T-cell (primary cell): ENCODE measurements around the gene GAP43. TPM values are rescaled to one million over a fixed set of nuclear protein-coding genes. Genes with fewer than 3 reads are reported as not detected.

ENCODE experiments used
- ATAC-seq, 4 experiments: fragments of 200-7000 bp in 3 of 4; fragments of 150-1000 bp in 1 of 4; cut with Tn5 transposase; replicated peaks in 1 of 4; 1 replicate in 3 of 4; 2 replicates in 1 of 4; pipeline ENCODE4 v1.10.0; 2021; ENCODE audit warnings: moderate library complexity in 3 of 4, mild to moderate bottlenecking in 2 of 4, moderate number of reproducible peaks in 1 of 4
- CTCF ChIA-PET, 2 donors: fragments of 300-600 bp; sonication (Branson Sonifier 250); formaldehyde crosslinking; loops; one replicate each; lab custom pipeline; 2022; ENCODE audit warnings: antibody characterized with exemption in 2 of 2; lab: Charles Lee
- POLR2A ChIA-PET, 2 donors: fragments of 300-600 bp; sonication (Branson Sonifier 250); formaldehyde crosslinking; loops; one replicate each; lab custom pipeline; 2022; ENCODE audit warnings: antibody characterized with exemption in 2 of 2; lab: Charles Lee
- DNase-seq, 35 experiments: peaks; one replicate each; pipeline versions ENCODE4 v3.0.0 to v3.0.0-alpha.2; 2013 to 2023
- H3K27ac ChIP-seq: one replicate; pipeline ENCODE4 v1.5.1; 2013; ENCODE audit warnings: low read length
- H3K27me3 ChIP-seq, 2 experiments: replicated peaks in 1 of 2; 1 replicate in 1 of 2; 2 replicates in 1 of 2; pipeline versions ENCODE4 v1.6.1 to v1.7.0; 2013; ENCODE audit warnings: low read length in 1 of 2, mixed read lengths in 1 of 2; ENCODE audit not compliant: control insufficient read depth in 2 of 2, insufficient read depth in 2 of 2; ENCODE audit errors: extremely low read depth in 1 of 2
- H3K36me3 ChIP-seq, 2 donors: 1 replicate in 1 of 2; 2 replicates in 1 of 2; pipeline versions ENCODE4 v1.6.1 to v1.7.0; 2013; ENCODE audit warnings: low read length in 1 of 2; ENCODE audit not compliant: control insufficient read depth in 2 of 2, insufficient read depth in 1 of 2; ENCODE audit errors: extremely low read depth in 1 of 2
- H3K4me1 ChIP-seq, 2 experiments: 1 replicate in 1 of 2; 2 replicates in 1 of 2; pipeline versions ENCODE4 v1.6.1 to v1.7.0; 2013; ENCODE audit warnings: low read length in 2 of 2, mixed read lengths in 1 of 2; ENCODE audit not compliant: insufficient read depth in 2 of 2, control insufficient read depth in 1 of 2; ENCODE audit errors: extremely low read depth in 1 of 2
- H3K4me3 ChIP-seq, 2 donors: 1 replicate in 1 of 2; 2 replicates in 1 of 2; pipeline versions ENCODE4 v1.5.1 to v1.7.0; 2013; ENCODE audit warnings: mild to moderate bottlenecking in 2 of 2, low read length in 1 of 2, moderate library complexity in 1 of 2; ENCODE audit not compliant: control insufficient read depth in 1 of 2; ENCODE audit errors: extremely low read depth in 1 of 2
- H3K9me3 ChIP-seq: 2 replicates; pipeline ENCODE4 v1.7.0; 2013
- H3K27ac Mint-ChIP-seq, 2 donors: one replicate each; pipeline ENCODE4 v1.8.0; 2020 to 2021; ENCODE audit warnings: mild to moderate bottlenecking in 2 of 2, mixed read lengths in 2 of 2
- H3K27me3 Mint-ChIP-seq, 2 donors: one replicate each; pipeline ENCODE4 v1.8.0; 2021 to 2022; ENCODE audit warnings: mixed read lengths in 2 of 2
- H3K36me3 Mint-ChIP-seq: one replicate; pipeline ENCODE4 v1.8.0; 2021; ENCODE audit warnings: mixed read lengths
- H3K4me1 Mint-ChIP-seq, 3 donors: one replicate each; pipeline ENCODE4 v1.8.0; 2020 to 2022; ENCODE audit warnings: mixed read lengths in 3 of 3, mild to moderate bottlenecking in 1 of 3
- H3K4me3 Mint-ChIP-seq, 3 donors: one replicate each; pipeline ENCODE4 v1.8.0; 2020 to 2022; ENCODE audit warnings: mild to moderate bottlenecking in 3 of 3, mixed read lengths in 3 of 3, moderate library complexity in 3 of 3
- H3K9me3 Mint-ChIP-seq, 3 donors: one replicate each; pipeline ENCODE4 v1.8.0; 2020 to 2022; ENCODE audit warnings: mixed read lengths in 3 of 3
- WGBS: methylation state at CpG from one replicate; pipeline ENCODE4 v1.1.5; 2013; ENCODE audit warnings: missing lambda C conversion rate; ENCODE audit not compliant: insufficient coverage; 5-methylcytosine and 5-hydroxymethylcytosine counted together
- total RNA-seq, 35 experiments: library from RNA in 6 of 35; stranded (reverse) in 6 of 35; fragments of 120-200 nt in 1 of 35; gene quantifications; one replicate each; pipeline versions ENCODE4 v1.2.1 to v1.2.4 and lab custom pipeline; 2013 to 2026

GAP43 gene
- total RNA-seq, 5 donors from 2014 or later (not counting 1 experiment from before 2014, with no cell fraction given): not detected

DNA sequence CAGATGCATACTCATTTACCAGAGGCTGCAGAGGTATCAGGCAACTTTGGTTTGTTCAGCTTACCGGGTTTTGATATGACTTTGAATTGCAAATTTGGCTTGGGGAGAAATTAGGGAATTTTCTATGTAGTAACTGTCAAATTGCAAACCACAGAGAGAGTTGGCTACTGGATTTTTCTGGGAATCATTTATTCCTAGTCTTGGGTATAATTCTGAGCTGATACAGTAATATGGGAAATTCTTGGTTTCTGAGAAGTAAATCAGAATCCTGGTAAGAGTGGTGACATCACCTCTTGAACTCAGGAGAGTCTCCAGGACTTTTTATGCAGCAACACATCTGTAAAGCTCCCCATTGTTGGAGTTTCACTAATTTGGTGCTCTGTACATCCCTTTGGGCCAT lies 39.0 kb downstream of the GAP43 start:
- no peaks in the 10 kb centered on the region for H3K27me3 Mint-ChIP-seq
- peaks cover 22 to 25% (median 24%) of the 10 kb centered on the region in 3 donors for H3K4me1 Mint-ChIP-seq
- Histone ChIP-seq H3K9me3 (no peaks in the 10 kb centered on the region), H3K4me1 (peaks cover 7 to 16% of the 10 kb centered on the region in 2 experiments), H3K27me3 (no peaks in the 10 kb centered on the region), H3K4me3 (no peak overlapping the region), H3K27ac (no peak overlapping the region), H3K36me3 (no peaks in the 10 kb centered on the region)
- CTCF ChIA-PET: interaction anchor here in 1 of 2 donors (0.8 to 1.0 kb wide), 2 partner anchors 10 to 13 kb away, joined by 4 to 5 read pairs; no protein-coding TSS in a partner anchor
- no peak for DNase-seq
- H3K36me3 Mint-ChIP-seq: no peaks in the 10 kb centered on the region
- H3K4me3 Mint-ChIP-seq: no peak overlapping the region
- no peak overlapping the region for H3K27ac Mint-ChIP-seq
- no peaks in the 10 kb centered on the region for H3K9me3 Mint-ChIP-seq
- WGBS: no CpG with 5 or more reads among the region's 1 CpG
- POLR2A ChIA-PET: no interaction called here
- ATAC-seq: no peak

DNA sequence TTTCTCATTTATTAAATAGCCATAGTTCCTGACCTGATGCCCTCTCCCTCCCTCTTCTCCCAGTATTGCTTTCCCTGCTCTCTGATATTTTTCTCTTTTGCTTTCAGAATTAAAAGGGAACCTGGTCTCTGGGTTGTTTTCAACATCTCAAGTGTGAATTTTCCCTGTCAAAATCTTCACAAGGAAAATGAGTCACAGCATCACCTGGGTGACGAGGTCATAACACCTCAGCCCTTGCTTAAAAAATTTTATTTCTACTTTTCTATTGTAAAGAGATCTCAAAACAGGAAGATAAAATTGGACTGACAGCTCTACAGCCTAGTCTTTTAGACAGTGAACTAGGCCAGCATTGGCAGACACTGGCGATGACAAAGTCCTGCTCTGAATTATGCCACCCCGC lies 40.1 kb downstream of the GAP43 start:
- DNase-seq (no peak), ATAC-seq (no peak)
- peaks cover 0 to 7% of the 10 kb centered on the region in 2 experiments for H3K4me1 ChIP-seq
- POLR2A ChIA-PET: no interaction called here
- Mint-ChIP-seq H3K27me3 (no peaks in the 10 kb centered on the region), H3K9me3 (no peaks in the 10 kb centered on the region), H3K27ac (peak overlapping the region; percentile 21 to 30), H3K4me3 (no peak overlapping the region), H3K36me3 (no peaks in the 10 kb centered on the region), H3K4me1 (peaks cover 14 to 19% (median 16%) of the 10 kb centered on the region in 3 donors)
- H3K4me3 ChIP-seq: no peak overlapping the region
- CTCF ChIA-PET: no interaction called here
- H3K36me3 ChIP-seq: no peaks in the 10 kb centered on the region
- H3K9me3 ChIP-seq: no peaks in the 10 kb centered on the region
- 100% methylated on average over 1 of the region's 3 CpGs for WGBS
- H3K27me3 ChIP-seq: no peaks in the 10 kb centered on the region
- no peak overlapping the region for H3K27ac ChIP-seq

DNA sequence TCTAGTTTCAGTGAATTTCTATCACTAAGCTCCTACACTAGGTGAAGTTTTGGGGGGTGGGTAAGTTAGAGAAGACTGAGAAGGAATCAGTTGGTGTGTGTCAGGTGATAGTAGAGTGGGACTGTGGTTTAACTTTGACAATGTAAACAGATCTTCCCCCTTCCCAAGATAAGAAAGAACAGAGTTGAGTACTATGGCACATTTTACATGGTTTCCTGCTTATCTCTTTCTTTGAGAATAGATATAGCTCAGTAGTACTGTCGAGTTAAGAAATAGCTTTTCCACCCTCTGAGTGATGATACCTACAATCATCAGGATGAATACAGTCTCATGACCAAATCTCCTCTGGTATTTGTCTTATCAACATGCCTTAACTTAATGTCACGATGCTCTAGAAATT lies 42.8 kb downstream of the GAP43 start:
- Mint-ChIP-seq H3K9me3 (no peaks in the 10 kb centered on the region), H3K4me1 (peaks cover 0 to 7% (median 4%) of the 10 kb centered on the region in 3 donors), H3K27me3 (no peaks in the 10 kb centered on the region), H3K27ac (no peak overlapping the region), H3K36me3 (no peaks in the 10 kb centered on the region), H3K4me3 (no peak overlapping the region)
- ChIA-PET CTCF (interaction anchor here (0.6 to 1.0 kb wide), 4 partner anchors 103 to 1030 kb away, joined by 3 to 6 read pairs (median 4); no protein-coding TSS in a partner anchor), POLR2A (no interaction called here)
- Histone ChIP-seq H3K4me1 (no peaks in the 10 kb centered on the region), H3K27ac (no peak overlapping the region), H3K27me3 (peaks cover 0 to 2% of the 10 kb centered on the region in 2 experiments), H3K4me3 (no peak overlapping the region), H3K36me3 (no peaks in the 10 kb centered on the region), H3K9me3 (no peaks in the 10 kb centered on the region)
- ATAC-seq (no peak), DNase-seq (no peak)
- WGBS: 100% methylated on average over 1 of the region's 2 CpGs

DNA sequence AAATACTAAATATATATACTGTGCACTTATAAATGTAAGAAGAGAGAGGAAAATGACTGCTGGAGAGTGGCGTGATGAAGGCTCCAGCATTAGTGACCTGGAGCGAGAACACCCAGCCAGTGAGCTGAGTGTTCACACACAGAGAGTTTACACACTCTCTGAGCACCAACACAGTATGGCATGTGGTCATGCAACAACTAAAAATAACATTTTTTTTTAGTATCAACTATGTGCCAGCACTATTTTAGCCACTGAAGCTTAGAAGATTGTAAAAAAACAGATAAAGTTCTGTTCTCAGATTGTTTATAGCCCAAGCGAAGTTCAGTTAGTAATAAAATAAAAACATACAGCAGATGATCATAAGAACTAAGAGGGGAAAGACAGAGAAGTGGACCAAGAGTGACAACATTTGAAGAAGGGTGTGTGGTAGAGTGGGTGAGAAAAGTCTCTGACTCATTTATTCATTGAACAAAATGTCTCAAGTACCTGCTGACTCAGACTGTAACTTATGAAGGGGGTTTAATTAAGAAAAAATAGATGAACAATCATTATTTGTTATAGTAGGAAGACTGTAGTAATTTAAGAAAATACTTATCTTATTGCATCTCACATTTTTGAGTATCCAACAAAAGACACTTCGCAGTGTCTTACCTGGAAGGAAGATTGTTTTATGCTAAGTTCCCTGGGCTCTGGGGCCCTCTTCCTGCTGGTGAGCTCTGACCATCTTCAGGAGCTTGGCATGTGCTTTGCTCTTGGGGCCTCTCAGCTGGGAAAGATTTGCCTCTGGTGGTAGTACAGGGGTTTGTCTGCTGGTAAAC lies 43.8 kb downstream of the GAP43 start:
- DNase-seq (no peak), ATAC-seq (no peak)
- Histone ChIP-seq H3K9me3 (no peaks in the 10 kb centered on the region), H3K27ac (no peak overlapping the region), H3K36me3 (no peaks in the 10 kb centered on the region), H3K4me3 (no peak overlapping the region), H3K4me1 (no peaks in the 10 kb centered on the region), H3K27me3 (peaks cover 0 to 2% of the 10 kb centered on the region in 2 experiments)
- ChIA-PET POLR2A (no interaction called here), CTCF (no interaction called here)
- H3K27me3 Mint-ChIP-seq: no peaks in the 10 kb centered on the region
- WGBS: no CpG with 5 or more reads among the region's 4 CpGs
- no peak overlapping the region for H3K27ac Mint-ChIP-seq
- peaks cover 0 to 9% (median 5%) of the 10 kb centered on the region in 3 donors for H3K4me1 Mint-ChIP-seq
- H3K36me3 Mint-ChIP-seq: no peaks in the 10 kb centered on the region
- no peaks in the 10 kb centered on the region for H3K9me3 Mint-ChIP-seq
- H3K4me3 Mint-ChIP-seq: no peak overlapping the region

DNA sequence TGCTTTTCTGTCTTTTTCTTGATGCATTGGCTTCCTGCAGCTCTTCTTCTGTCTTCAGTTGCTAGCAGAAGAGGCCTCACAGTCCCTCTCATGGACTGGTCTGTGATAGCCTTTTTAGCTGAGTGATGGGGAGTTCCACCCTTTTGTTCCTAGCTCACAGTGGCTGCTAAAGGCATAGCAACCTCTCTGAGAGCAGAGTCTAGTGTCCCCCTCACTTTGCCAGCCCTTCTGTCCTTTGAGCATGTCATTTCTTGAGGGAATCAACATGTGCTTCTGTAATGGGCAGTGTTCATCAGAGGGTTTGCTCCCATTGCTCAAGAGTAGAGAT lies 44.4 kb downstream of the GAP43 start:
- H3K27ac Mint-ChIP-seq: no peak overlapping the region
- Histone ChIP-seq H3K4me1 (no peaks in the 10 kb centered on the region), H3K27me3 (peaks cover 0 to 2% of the 10 kb centered on the region in 2 experiments), H3K27ac (no peak overlapping the region), H3K4me3 (no peak overlapping the region), H3K9me3 (no peaks in the 10 kb centered on the region), H3K36me3 (no peaks in the 10 kb centered on the region)
- DNase-seq (peak in 1 of 35 experiments; percentile 2), ATAC-seq (no peak)
- H3K4me3 Mint-ChIP-seq: no peak overlapping the region
- H3K36me3 Mint-ChIP-seq: no peaks in the 10 kb centered on the region
- H3K4me1 Mint-ChIP-seq: peaks cover 5 to 11% (median 6%) of the 10 kb centered on the region in 3 donors
- peaks cover 0 to 2% of the 10 kb centered on the region in 2 donors for H3K27me3 Mint-ChIP-seq
- ChIA-PET CTCF (interaction anchor here in 1 of 2 donors (0.6 kb wide), 1 partner anchor 502 kb away, joined by 3 read pairs; no protein-coding TSS in a partner anchor), POLR2A (interaction anchor here in 1 of 2 donors (0.6 kb wide), 1 partner anchor 15 kb away, joined by 4 read pairs; no protein-coding TSS in a partner anchor)
- H3K9me3 Mint-ChIP-seq: no peaks in the 10 kb centered on the region

DNA sequence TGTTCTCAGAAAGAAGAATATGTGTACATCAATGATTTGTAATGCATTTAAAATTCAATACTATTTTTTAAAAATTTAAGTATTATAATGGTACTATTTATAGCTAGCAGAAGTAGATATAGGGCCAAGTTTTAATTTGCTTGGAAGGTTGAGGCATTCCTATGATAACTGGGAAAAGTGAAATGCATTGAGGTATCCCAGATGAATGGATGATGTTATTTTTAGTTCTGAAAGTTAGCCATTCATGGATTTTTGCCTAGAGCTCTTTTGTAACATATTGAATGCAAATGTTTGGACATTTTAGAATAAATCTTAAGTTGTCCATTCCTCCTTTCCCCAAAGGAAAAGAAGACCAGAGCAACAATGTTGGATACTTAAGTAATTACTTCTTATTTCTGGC lies 47.6 kb downstream of the GAP43 start:
- H3K27me3 Mint-ChIP-seq: peaks cover 10 to 28% of the 10 kb centered on the region in 2 donors
- Histone ChIP-seq H3K27me3 (peaks cover 5 to 9% of the 10 kb centered on the region in 2 experiments), H3K4me3 (no peak overlapping the region), H3K9me3 (no peaks in the 10 kb centered on the region), H3K27ac (no peak overlapping the region), H3K4me1 (no peaks in the 10 kb centered on the region), H3K36me3 (no peaks in the 10 kb centered on the region)
- POLR2A ChIA-PET: no interaction called here
- H3K4me1 Mint-ChIP-seq: peaks cover 3 to 9% (median 6%) of the 10 kb centered on the region in 3 donors
- no peak overlapping the region for H3K27ac Mint-ChIP-seq
- CTCF ChIA-PET: no interaction called here
- ATAC-seq (no peak), DNase-seq (no peak)
- no peaks in the 10 kb centered on the region for H3K9me3 Mint-ChIP-seq
- no peak overlapping the region for H3K4me3 Mint-ChIP-seq
- no peaks in the 10 kb centered on the region for H3K36me3 Mint-ChIP-seq
